ENCODE measurements around the gene PGLYRP4. TPM values are rescaled to one million over a fixed set of nuclear protein-coding genes. Genes with fewer than 3 reads are reported as not detected.

The PGLYRP4 gene
- total and polyA plus RNA-seq, 2 experiments from 2014 or later = not detected

DNA sequence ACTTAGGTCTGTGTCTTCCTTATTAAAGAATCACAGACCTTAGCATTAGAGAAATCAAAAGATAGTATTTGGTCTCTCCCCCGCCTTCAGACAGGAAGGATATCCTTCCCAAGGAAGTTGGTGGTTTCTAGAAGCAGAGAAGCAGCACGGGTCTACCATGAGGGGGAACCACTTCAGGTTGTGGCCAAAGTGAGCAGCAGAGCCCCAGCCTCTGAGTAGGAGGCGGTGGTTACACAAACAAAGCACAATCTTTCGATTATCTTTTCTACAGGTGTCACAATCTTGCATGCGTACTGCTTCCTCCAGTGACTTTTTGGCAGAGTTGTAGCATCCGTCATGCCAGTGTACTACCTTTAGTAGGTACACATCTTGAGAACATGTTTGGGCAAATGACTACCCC, 8.8 kb downstream of the PGLYRP4 start:
- no peak overlapping the region for H3K27ac ChIP-seq
- H3K36me3 ChIP-seq (ENCODE audit: low read depth) = no peaks in the 10 kb centered on the region
- WGBS, 2 experiments (ENCODE audit: low coverage in 1 of 2, low lambda C conversion rate in 2 of 2, missing lambda C conversion rate in 2 of 2) = 40 to 49% methylated on average over 6 of the region's 6 CpGs
- peaks cover 8% of the 10 kb centered on the region for H3K27me3 ChIP-seq (replicated peaks; ENCODE audit: insufficient read depth)
- H2AFZ ChIP-seq = no peak overlapping the region
- no peaks in the 10 kb centered on the region for H3K9me2 ChIP-seq (ENCODE audit: insufficient read depth)
- TF ChIP-seq EZH2 (IDR thresholded peaks at IDR 0.05; ENCODE audit: insufficient read depth, poor library complexity, severe bottlenecking) = no peak
- TF ChIP-seq EZH2phosphoT487 (IDR thresholded peaks at IDR 0.05; ENCODE audit: insufficient read depth, low read depth) = no peak
- no peaks in the 10 kb centered on the region for H3K9me3 ChIP-seq (ENCODE audit: low read depth)
- in situ Hi-C loops (cut with MboI) = no loop called here
- no peak for DNase-seq
- H3K9ac ChIP-seq = no peak overlapping the region
- no peaks in the 10 kb centered on the region for H3K79me2 ChIP-seq (ENCODE audit: insufficient read depth)
- H4K20me1 ChIP-seq (ENCODE audit: insufficient read depth) = no peaks in the 10 kb centered on the region
- H3K4me1 ChIP-seq (ENCODE audit: insufficient read depth) = no peaks in the 10 kb centered on the region
- no peak overlapping the region for H3K4me3 ChIP-seq
- no peak overlapping the region for H3K4me2 ChIP-seq (ENCODE audit: unreplicated experiment)
- no peaks in the 10 kb centered on the region for H3F3A ChIP-seq (ENCODE audit: insufficient read depth)

DNA sequence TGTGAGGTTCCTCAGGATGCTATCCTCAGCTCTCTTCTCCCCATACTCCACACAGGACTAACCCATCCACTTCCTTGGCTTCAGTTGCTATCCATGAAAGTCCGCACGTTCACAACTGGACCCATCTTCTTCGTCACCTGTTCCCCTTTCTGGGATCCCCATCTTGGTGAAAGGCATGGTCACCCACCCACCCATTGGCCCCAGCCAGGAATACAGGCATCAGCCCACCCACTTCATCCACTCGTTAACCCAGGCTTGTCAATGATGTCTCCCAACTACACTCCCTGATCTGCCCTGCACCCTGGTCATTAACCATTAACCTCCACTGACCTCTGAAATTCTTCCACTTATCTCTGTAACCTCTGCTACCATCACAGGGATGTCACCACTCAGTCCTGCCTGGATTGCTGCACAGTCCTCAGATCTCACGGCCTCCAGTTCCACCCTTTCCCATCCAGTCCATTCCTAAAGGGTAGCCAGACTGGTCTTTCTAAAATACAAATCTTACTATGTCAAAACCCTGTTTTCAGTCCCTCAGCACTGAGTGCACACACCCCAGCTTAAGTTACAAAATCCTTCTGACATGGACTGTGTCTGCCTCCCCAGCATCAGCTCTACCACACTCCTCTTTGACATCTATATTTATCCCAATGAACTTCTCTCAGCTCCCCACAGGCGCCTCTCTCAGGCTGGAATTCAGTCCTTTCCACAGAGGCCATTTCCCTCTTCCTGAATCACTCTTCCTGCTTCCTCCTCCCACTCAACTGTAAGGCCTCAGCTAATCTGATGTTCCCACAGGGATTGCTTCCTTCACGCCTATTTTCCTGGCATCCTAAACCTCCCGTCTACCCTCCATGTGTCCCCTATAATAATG, 10.4 kb downstream of the PGLYRP4 start:
- no peaks in the 10 kb centered on the region for H3K4me1 ChIP-seq (ENCODE audit: insufficient read depth)
- TF ChIP-seq EZH2phosphoT487 (IDR thresholded peaks at IDR 0.05; ENCODE audit: insufficient read depth, low read depth) = no peak
- no peak for TF ChIP-seq EZH2 (IDR thresholded peaks at IDR 0.05; ENCODE audit: insufficient read depth, poor library complexity, severe bottlenecking)
- peaks cover 8% of the 10 kb centered on the region for H3K27me3 ChIP-seq (replicated peaks; ENCODE audit: insufficient read depth)
- no peaks in the 10 kb centered on the region for H3F3A ChIP-seq (ENCODE audit: insufficient read depth)
- H3K9me2 ChIP-seq (ENCODE audit: insufficient read depth) = no peaks in the 10 kb centered on the region
- no peak for DNase-seq
- no peak overlapping the region for H3K9ac ChIP-seq
- no peaks in the 10 kb centered on the region for H3K79me2 ChIP-seq (ENCODE audit: insufficient read depth)
- H3K27ac ChIP-seq = no peak overlapping the region
- H3K4me2 ChIP-seq (ENCODE audit: unreplicated experiment) = no peak overlapping the region
- in situ Hi-C loops (cut with MboI) = no loop called here
- no peaks in the 10 kb centered on the region for H4K20me1 ChIP-seq (ENCODE audit: insufficient read depth)
- 40 to 44% methylated on average over 8 of the region's 8 CpGs for WGBS, 2 experiments (ENCODE audit: low coverage in 1 of 2, low lambda C conversion rate in 2 of 2, missing lambda C conversion rate in 2 of 2)
- H2AFZ ChIP-seq = no peak overlapping the region
- H3K36me3 ChIP-seq (ENCODE audit: low read depth) = no peaks in the 10 kb centered on the region
- no peaks in the 10 kb centered on the region for H3K9me3 ChIP-seq (ENCODE audit: low read depth)
- no peak overlapping the region for H3K4me3 ChIP-seq

DNA sequence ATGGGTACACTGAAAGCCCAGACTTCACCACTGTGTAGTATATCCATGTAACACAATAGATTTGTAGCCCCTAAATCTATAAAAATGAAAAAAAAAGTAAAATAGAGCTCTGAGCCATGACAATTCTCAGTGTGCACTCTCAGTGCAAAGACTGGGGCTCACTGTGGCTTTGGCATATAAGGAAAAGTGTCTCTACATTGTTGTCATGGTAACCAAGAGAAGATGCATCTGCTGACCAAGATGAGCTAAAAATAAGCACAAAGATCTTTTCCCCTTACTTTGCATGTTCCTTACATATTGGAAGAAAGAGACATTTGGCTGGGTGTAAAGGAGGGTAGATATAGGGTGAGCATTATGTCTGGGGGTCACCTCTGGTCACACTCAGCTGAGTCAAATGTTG, 12.0 kb downstream of the PGLYRP4 start:
- in situ Hi-C loops (cut with MboI) = no loop called here
- Histone ChIP-seq H3K79me2 (ENCODE audit: insufficient read depth) (no peaks in the 10 kb centered on the region), H2AFZ (no peak overlapping the region), H3K9me3 (ENCODE audit: low read depth) (no peaks in the 10 kb centered on the region), H3K4me1 (ENCODE audit: insufficient read depth) (no peaks in the 10 kb centered on the region), H3K36me3 (ENCODE audit: low read depth) (no peaks in the 10 kb centered on the region), H3K27ac (no peak overlapping the region), H4K20me1 (ENCODE audit: insufficient read depth) (no peaks in the 10 kb centered on the region), H3F3A (ENCODE audit: insufficient read depth) (no peaks in the 10 kb centered on the region), H3K27me3 (replicated peaks; ENCODE audit: insufficient read depth) (peaks cover 8% of the 10 kb centered on the region), H3K4me3 (no peak overlapping the region), H3K9ac (no peak overlapping the region), H3K4me2 (ENCODE audit: unreplicated experiment) (no peak overlapping the region), H3K9me2 (ENCODE audit: insufficient read depth) (no peaks in the 10 kb centered on the region)
- TF ChIP-seq EZH2 (IDR thresholded peaks at IDR 0.05; ENCODE audit: insufficient read depth, poor library complexity, severe bottlenecking) (no peak), EZH2phosphoT487 (IDR thresholded peaks at IDR 0.05; ENCODE audit: insufficient read depth, low read depth) (no peak)
- DNase-seq = no peak

DNA sequence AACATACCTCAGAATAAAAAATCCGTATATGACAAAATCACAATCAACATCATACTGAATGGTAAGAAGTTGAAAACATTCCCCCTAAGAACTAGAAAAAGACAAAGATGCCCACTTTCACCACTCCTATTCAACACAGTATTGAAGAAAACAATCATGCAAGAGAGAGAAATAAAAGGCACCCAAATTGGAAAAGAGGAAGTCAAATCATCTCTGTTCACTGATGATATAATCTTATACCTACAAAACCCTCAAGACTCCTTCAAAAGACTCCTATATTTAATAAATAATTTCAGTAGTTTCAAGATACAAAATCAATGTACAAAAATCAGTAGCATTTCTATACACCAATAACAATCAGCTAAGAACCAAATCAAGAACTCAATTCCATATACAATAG, 14.7 kb downstream of the PGLYRP4 start:
- Histone ChIP-seq H3K79me2 (ENCODE audit: insufficient read depth) (no peaks in the 10 kb centered on the region), H3K36me3 (ENCODE audit: low read depth) (no peaks in the 10 kb centered on the region), H3K9ac (no peak overlapping the region), H3K9me3 (ENCODE audit: low read depth) (no peaks in the 10 kb centered on the region), H3K4me3 (no peak overlapping the region), H4K20me1 (ENCODE audit: insufficient read depth) (no peaks in the 10 kb centered on the region), H3K9me2 (ENCODE audit: insufficient read depth) (no peaks in the 10 kb centered on the region), H3K4me2 (ENCODE audit: unreplicated experiment) (no peak overlapping the region), H3K4me1 (ENCODE audit: insufficient read depth) (no peaks in the 10 kb centered on the region), H3F3A (ENCODE audit: insufficient read depth) (no peaks in the 10 kb centered on the region), H3K27ac (no peak overlapping the region), H3K27me3 (replicated peaks; ENCODE audit: insufficient read depth) (no peaks in the 10 kb centered on the region), H2AFZ (no peak overlapping the region)
- DNase-seq = no peak
- TF ChIP-seq EZH2 (IDR thresholded peaks at IDR 0.05; ENCODE audit: insufficient read depth, poor library complexity, severe bottlenecking) (no peak), EZH2phosphoT487 (IDR thresholded peaks at IDR 0.05; ENCODE audit: insufficient read depth, low read depth) (no peak)
- in situ Hi-C loops (cut with MboI) = no loop called here
- 46 to 57% methylated on average over 1 of the region's 1 CpG for WGBS, 2 experiments (ENCODE audit: low coverage in 1 of 2, low lambda C conversion rate in 2 of 2, missing lambda C conversion rate in 2 of 2)
